KG1 (cell line): Measurements from ENCODE around the gene ANKRD40.

Source experiments
- DNase-seq: peaks from one replicate; lab custom pipeline; 2025; lab: John Stamatoyannopoulos, UW

The ANKRD40 gene

GRCh38 chr17:50668025-50668837, 39.5 kb downstream of the ANKRD40 start:
- no peak for DNase-seq

DNA sequence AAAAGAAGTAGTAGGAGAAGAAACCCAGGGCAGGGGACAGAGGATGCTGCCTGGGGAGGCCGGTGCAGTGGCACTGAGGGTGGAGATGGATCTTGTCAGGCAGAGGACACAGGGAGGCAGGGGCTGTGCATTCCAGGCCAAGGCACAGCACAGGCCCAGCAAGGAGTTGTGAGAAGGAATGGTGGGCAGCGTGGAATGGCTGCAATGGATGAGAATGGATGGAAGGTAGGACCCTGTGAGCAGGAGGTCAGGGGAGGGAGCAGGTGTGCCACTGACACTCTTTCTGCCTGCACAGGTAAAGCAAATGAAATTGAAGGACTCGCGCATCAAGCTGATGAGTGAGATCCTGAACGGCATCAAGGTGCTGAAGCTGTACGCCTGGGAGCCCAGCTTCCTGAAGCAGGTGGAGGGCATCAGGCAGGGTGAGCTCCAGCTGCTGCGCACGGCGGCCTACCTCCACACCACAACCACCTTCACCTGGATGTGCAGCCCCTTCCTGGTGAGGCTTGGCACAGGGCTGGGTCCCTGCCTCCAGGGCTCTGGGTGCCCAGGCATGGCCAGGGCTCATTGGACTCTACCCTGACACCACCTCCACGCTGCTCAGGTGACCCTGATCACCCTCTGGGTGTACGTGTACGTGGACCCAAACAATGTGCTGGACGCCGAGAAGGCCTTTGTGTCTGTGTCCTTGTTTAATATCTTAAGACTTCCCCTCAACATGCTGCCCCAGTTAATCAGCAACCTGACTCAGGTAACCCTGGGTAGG, 40.3 kb downstream of the ANKRD40 start:
- DNase-seq: no peak

DNA sequence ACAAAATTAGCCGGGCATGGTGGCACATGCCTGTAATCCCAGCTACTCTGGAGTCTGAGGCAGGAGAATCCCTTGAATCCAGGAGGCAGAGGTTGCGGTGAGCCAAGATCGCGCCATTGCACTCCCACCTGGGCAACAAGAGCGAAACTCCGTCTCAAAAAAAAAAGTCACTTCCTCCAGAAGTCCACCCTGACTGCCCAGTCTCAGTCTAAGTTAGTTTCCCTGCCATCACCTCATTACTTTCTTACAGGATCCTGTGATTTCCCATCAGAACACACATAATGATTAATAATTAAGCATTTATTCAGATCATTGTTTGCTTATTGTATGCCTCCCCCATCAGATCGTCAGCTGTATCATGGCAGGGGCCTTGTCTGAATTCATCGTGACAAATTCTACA, 41.4 kb downstream of the ANKRD40 start:
- DNase-seq: no peak

GRCh38 chr17:50665838-50666237, 41.9 kb downstream of the ANKRD40 start:
- DNase-seq: no peak

GRCh38 chr17:50664788-50665458, 42.8 kb downstream of the ANKRD40 start:
- DNase-seq: no peak

DNA sequence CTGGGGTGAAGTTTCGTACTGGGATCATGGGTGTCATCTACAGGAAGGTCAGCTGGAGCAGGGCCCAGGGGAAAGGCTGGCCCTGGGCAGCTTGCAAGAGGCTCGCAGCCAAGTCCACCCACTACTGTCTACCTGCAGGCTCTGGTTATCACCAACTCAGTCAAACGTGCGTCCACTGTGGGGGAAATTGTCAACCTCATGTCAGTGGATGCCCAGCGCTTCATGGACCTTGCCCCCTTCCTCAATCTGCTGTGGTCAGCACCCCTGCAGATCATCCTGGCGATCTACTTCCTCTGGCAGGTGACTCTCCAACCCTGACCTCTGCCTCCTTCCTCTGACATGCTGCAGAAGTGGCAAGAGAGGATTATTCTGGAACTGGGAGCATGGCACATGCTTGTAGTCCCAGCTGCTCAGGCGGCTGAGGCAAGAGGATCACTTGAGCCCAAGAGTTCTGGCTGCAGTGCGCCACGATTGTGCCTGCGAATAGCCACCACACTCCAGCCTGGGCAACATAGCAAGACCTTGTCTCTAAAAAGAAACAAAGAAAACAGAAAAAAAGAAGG, 43.8 kb downstream of the ANKRD40 start:
- no peak for DNase-seq

DNA sequence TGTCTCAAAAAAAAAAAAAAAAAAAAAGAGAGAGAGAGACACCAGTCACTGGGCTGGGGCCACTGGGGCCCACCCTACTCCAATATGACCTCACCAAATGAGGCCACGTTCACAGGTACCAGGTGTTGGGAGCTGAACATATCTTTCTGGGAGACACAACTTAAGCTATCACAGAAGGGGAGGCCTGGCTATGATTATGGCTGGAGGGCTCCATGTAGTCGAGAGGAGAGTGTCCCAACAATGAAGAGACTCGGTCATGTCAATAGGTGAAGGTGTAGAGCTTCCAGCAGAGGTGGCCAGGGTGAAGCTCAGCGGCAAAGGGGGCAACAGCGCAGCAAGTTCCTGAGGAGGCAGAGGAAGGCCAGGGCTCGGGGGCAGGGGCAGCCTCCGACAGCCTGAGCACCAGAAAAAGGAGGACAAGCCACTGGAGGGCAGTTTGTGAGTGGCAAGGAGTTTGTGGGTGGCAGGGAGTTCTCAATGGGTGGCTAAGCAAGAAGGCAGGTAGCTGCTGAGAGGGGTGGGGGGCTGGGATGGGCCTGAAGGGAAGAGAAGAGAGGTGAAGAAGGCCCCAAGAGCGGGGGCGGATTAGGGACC, 45.0 kb downstream of the ANKRD40 start:
- DNase-seq: no peak

DNA sequence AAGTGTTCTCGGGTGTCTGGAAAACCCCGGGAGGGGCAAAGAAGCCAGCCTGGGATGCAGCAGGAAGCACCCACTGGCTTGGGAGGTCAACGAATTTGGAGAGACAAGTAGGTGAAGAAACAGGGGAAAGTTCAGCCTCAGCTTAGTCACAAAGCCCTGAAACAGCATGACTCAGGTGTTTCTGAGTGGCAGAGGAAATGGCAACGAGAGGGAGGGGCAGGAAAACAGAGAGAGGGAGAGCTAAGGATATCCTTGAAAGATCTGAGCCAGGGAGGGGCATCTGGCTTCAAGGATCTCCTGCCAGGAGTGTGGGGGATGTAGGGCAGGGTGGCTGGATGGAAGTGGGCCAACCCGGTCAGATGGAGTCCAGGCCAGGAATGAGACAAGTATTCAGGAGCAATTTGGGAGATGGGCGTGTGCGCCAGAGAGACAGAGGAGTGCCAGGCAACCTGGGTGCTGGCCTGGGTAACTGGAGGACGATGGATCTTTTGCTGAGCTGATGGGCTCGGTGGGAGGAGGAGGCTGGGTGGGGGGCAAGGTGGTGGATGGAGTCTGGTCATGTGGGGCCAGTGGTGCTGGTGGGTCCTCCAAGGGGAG, 45.8 kb downstream of the ANKRD40 start:
- DNase-seq: no peak

DNA sequence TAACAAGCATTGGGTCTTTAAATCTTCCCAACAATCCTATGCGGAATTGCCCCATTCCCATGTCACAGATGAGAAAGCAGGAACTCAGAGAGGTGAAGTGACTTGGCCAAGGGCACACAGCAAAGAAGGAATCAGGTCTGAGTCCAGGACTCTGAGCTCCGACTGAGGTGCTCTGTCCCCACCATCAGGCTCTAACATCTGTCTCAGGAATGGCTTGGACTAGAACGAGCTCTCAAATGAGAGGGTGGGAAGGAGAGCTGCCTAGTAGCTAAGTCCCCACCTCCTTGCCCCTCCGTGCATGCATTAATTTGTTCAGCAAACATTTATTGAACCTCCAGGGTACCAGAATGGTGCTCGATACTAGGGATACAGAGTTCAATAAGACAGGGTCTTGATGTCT, 46.4 kb downstream of the ANKRD40 start:
- DNase-seq: no peak

DNA sequence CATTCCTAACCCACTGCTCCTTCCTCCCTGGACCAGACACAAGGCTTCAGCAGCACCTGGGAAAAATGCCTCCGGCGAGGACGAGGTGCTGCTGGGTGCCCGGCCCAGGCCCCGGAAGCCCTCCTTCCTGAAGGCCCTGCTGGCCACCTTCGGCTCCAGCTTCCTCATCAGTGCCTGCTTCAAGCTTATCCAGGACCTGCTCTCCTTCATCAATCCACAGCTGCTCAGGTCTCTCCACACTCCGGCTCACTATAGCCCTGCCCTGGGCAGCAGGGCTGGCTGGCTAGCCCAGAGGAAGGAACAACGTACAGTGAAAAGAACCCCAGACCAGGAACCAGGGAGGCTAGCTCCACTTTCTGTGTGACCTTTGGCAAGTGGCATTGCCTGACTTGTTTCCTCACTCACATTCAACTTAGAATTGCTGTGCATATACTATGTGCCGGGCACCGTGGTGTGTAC, 46.8 kb downstream of the ANKRD40 start:
- DNase-seq: no peak

DNA sequence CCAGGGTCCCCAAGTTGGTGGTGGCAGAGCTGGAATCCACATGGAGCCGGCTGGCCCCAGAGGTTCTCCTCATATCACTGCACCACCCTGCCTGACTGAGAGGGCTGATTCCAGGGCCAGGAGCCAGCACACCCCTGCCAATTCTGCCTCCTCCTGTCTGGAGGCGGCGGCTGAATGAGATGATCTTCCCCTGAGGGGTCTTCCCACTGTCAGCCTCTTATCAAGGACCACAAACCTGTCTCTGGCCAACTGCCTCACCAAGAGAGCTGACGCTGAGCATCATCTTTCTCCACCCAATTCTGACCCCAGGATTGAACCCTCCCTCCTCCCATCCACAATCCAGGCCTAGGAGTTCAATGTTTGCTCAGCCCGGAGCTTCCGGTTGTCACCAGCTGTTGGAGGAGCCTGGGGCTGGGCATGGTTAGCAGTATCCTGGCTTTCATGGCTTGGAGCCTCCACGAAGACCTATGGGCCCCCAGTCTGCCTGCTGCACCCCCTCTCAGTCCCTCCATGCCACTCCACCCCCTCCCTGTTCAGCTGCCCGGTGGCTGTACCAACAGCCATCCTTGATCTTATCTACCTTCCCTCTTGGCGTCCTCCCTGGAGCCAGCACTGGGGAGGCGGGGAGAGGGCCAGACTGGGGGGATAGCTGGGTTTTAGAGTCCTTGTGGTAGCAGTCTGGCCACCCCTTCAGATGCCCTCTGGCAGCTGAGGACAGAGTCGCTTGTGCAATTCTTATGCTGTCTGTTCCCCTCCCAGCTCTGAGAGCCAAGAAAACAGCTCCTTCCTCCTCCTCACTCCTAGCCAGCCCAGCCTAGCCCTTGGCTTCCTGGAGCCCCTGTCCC, 47.5 kb downstream of the ANKRD40 start:
- no peak for DNase-seq

DNA sequence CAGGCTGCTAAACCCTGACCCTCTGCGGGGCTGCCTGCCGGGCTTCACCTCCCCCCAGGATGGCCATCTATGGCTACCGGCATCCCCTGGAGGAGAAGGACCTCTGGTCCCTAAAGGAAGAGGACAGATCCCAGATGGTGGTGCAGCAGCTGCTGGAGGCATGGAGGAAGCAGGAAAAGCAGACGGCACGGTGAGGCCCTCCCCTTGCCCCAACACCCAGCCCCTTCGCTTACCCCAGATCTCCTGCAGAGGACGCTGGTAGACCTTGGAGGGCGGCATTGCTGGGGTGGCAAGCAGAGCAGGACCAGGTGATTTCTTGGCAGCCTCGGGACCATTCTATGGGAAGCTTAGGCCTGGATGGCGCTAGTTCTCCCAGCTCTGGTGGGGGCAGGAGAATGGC, 48.5 kb downstream of the ANKRD40 start:
- DNase-seq: no peak

DNA sequence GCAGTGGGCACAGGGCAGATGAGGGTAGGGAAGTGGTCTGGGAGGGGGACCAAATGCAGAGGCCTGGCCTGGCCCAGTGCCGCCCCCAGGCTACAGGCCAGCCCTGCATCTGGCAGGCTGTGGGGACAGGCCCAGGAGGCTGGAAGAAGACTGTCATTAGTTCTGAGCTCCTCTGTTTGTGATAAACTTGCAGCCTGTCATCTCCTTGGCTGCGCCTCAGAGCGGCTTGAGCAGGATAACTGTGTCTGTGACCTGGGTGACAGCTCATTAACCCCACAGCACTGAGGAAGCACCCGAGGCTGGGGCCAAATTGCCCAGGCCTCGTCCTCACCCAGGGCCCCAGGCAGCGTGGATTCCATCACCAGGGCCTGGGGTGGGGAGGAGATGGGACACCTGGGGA, 49.1 kb downstream of the ANKRD40 start:
- DNase-seq: no peak

- DNase-seq: no peak
Measured at GRCh38 chr17:50657627-50658026, 50.1 kb downstream of the ANKRD40 start.

DNA sequence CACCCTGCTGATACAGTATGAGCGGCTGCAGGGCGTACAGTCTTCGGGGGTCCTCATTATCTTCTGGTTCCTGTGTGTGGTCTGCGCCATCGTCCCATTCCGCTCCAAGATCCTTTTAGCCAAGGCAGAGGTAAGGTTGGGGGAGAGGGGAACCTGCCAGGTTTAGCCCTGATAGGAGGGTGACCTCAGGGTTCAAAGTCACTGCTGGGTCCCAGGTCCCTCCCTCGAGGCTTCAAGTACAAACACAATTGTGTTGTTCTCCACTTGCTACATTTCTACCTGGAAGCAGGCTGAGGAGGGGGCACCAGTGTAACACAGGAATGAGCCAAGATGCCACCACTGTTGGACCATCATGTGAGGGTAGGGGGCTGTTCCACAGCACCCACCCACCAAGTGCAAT, 50.7 kb downstream of the ANKRD40 start:
- no peak for DNase-seq

DNA sequence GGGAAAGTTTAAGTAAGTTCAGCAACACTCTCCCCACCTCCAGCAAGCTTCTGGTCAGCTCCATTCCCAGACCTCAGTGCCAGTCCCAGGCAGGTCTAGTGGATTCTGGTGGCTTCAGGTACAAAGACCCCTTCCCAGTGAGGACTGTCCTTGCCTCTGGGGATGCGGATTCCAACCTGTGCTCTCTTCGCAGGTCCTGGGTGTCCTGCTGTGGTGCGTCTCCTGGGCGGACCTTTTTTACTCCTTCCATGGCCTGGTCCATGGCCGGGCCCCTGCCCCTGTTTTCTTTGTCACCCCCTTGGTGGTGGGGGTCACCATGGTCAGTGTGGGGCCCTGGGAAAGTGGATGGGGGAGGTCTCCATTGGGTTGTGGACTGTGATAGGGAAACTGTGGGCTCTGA, 51.2 kb downstream of the ANKRD40 start:
- no peak for DNase-seq

- no peak for DNase-seq
Measured at GRCh38 chr17:50653738-50654137, 54.0 kb downstream of the ANKRD40 start.

GRCh38 chr17:50651661-50652060, 56.1 kb downstream of the ANKRD40 start:
- no peak for DNase-seq

- DNase-seq: no peak
Measured at GRCh38 chr17:50649042-50649908, 58.4 kb downstream of the ANKRD40 start.

- DNase-seq: no peak
Measured at GRCh38 chr17:50647187-50647586, 60.5 kb downstream of the ANKRD40 start.
